ENCODE measurements around the gene TXNDC8. TPM values are rescaled to one million over a fixed set of nuclear protein-coding genes. Genes with fewer than 3 reads are reported as not detected.
"Not testable (repeated sequence)": the region's sequence is repeated elsewhere in the genome, so short reads cannot be mapped to it uniquely, and the experiment has no call there.

The TXNDC8 gene
- total RNA-seq, 3 donors from 2014 or later (not counting 1 experiment from before 2014, with no cell fraction given), result not detected

- Mint-ChIP-seq H3K27me3 (ENCODE audit: low read depth in 2 of 2) (peaks cover 0 to 12% of the 10 kb centered on the region in 2 donors), H3K4me1 (peaks cover 7 to 10% of the 10 kb centered on the region in 2 donors), H3K27ac (no peak overlapping the region), H3K4me3 (no peak overlapping the region), H3K36me3 (no peaks in the 10 kb centered on the region), H3K9me3 (no peaks in the 10 kb centered on the region)
- TF ChIP-seq CTCF (IDR thresholded peaks at IDR 0.05), result no peak
- H3K27me3 ChIP-seq (ENCODE audit: control insufficient read depth, insufficient read depth, low read length), result no peaks in the 10 kb centered on the region
- no peaks in the 10 kb centered on the region for H3K9me3 ChIP-seq (ENCODE audit: control insufficient read depth, insufficient read depth, low read length)
- intact Hi-C loops (cut with micrococcal nuclease), result no loop called here
- H3K36me3 ChIP-seq (ENCODE audit: control insufficient read depth, insufficient read depth, low read length), result no peaks in the 10 kb centered on the region
- H3K4me3 ChIP-seq (ENCODE audit: low read length), result no peak overlapping the region
- no peak overlapping the region for H3K27ac ChIP-seq (ENCODE audit: low read length)
- no peaks in the 10 kb centered on the region for H3K4me1 ChIP-seq (ENCODE audit: control insufficient read depth, insufficient read depth, low read length)
- no peak for DNase-seq
- WGBS (ENCODE audit: insufficient coverage), result 100% methylated on average over 3 of the region's 4 CpGs
- no peak for ATAC-seq
These were observed 19.8 kb downstream of the TXNDC8 start for GRCh38 chr9:110317911-110318310.

GRCh38 chr9:110316261-110317075 is 21.2 kb downstream of the TXNDC8 start:
- H3K4me3 ChIP-seq (ENCODE audit: low read length), result no peak overlapping the region
- DNase-seq (no peak), ATAC-seq (peak in 2 of 3 donors; percentile 49 to 54)
- H3K4me3 Mint-ChIP-seq, result peak overlapping the region; percentile 79
- H3K9me3 ChIP-seq (ENCODE audit: control insufficient read depth, insufficient read depth, low read length), result peaks cover 2% of the 10 kb centered on the region
- H3K4me1 Mint-ChIP-seq, result peaks cover 7 to 10% of the 10 kb centered on the region in 2 donors
- WGBS (ENCODE audit: insufficient coverage), result 30% methylated on average over 6 of the region's 6 CpGs
- no peaks in the 10 kb centered on the region for H3K9me3 Mint-ChIP-seq
- H3K27me3 Mint-ChIP-seq (ENCODE audit: low read depth in 2 of 2), result peaks cover 0 to 12% of the 10 kb centered on the region in 2 donors
- TF ChIP-seq CTCF (IDR thresholded peaks at IDR 0.05), result no peak
- H3K36me3 Mint-ChIP-seq, result no peaks in the 10 kb centered on the region
- H3K27ac Mint-ChIP-seq, result peak overlapping the region; percentile 53 to 78
- H3K4me1 ChIP-seq (ENCODE audit: control insufficient read depth, insufficient read depth, low read length), result no peaks in the 10 kb centered on the region
- no peaks in the 10 kb centered on the region for H3K27me3 ChIP-seq (ENCODE audit: control insufficient read depth, insufficient read depth, low read length)
- H3K36me3 ChIP-seq (ENCODE audit: control insufficient read depth, insufficient read depth, low read length), result no peaks in the 10 kb centered on the region
- no peak overlapping the region for H3K27ac ChIP-seq (ENCODE audit: low read length)
- intact Hi-C loops (cut with micrococcal nuclease), result no loop called here

GRCh38 chr9:110311978-110312377 is 25.7 kb downstream of the TXNDC8 start:
- WGBS (ENCODE audit: insufficient coverage), result 100% methylated on average over 1 of the region's 2 CpGs

GRCh38 chr9:110309681-110310080 is 28.0 kb downstream of the TXNDC8 start:
- no peaks in the 10 kb centered on the region for H3K27me3 ChIP-seq (ENCODE audit: control insufficient read depth, insufficient read depth, low read length)
- intact Hi-C loops (cut with micrococcal nuclease), result no loop called here
- Mint-ChIP-seq H3K9me3 (no peaks in the 10 kb centered on the region), H3K4me1 (peaks cover 7 to 8% of the 10 kb centered on the region in 2 donors), H3K36me3 (no peaks in the 10 kb centered on the region), H3K27me3 (ENCODE audit: low read depth in 2 of 2) (no peaks in the 10 kb centered on the region), H3K4me3 (no peak overlapping the region), H3K27ac (no peak overlapping the region)
- H3K36me3 ChIP-seq (ENCODE audit: control insufficient read depth, insufficient read depth, low read length), result no peaks in the 10 kb centered on the region
- ATAC-seq (no peak), DNase-seq (no peak)
- peaks cover 2% of the 10 kb centered on the region for H3K4me1 ChIP-seq (ENCODE audit: control insufficient read depth, insufficient read depth, low read length)
- peaks cover 2% of the 10 kb centered on the region for H3K9me3 ChIP-seq (ENCODE audit: control insufficient read depth, insufficient read depth, low read length)
- WGBS (ENCODE audit: insufficient coverage), result no CpG with 5 or more reads among the region's 1 CpG
- no peak for TF ChIP-seq CTCF (IDR thresholded peaks at IDR 0.05)
- no peak overlapping the region for H3K4me3 ChIP-seq (ENCODE audit: low read length)
- H3K27ac ChIP-seq (ENCODE audit: low read length), result no peak overlapping the region

More at GRCh38 chr9:110311978-110312377, 25.7 kb downstream of the TXNDC8 start:
- H3K27ac Mint-ChIP-seq; H3K36me3 Mint-ChIP-seq; H3K4me3 Mint-ChIP-seq; H3K4me1 ChIP-seq (ENCODE audit: control insufficient read depth, insufficient read depth, low read length); H3K4me3 ChIP-seq (ENCODE audit: low read length); ATAC-seq; H3K27me3 Mint-ChIP-seq (ENCODE audit: low read depth in 2 of 2); H3K36me3 ChIP-seq (ENCODE audit: control insufficient read depth, insufficient read depth, low read length); H3K27me3 ChIP-seq (ENCODE audit: control insufficient read depth, insufficient read depth, low read length); DNase-seq; H3K9me3 Mint-ChIP-seq; intact Hi-C loops (cut with micrococcal nuclease); H3K27ac ChIP-seq (ENCODE audit: low read length); H3K9me3 ChIP-seq (ENCODE audit: control insufficient read depth, insufficient read depth, low read length): not testable (repeated sequence)
- peaks cover 14 to 17% of the 10 kb centered on the region in 2 donors for H3K4me1 Mint-ChIP-seq

Measured in natural killer cell (primary cell).